Small intestine (tissue), 7 donors: ENCODE data around the gene KRT17. TPM values are rescaled to one million over a fixed set of nuclear protein-coding genes. Genes with fewer than 3 reads are reported as not detected.

Experiments used
- DNase-seq, 2 donors: peaks; one replicate each; pipeline versions ENCODE4 v3.0.0 to v3.0.0-alpha.2; 2013
- FAIRE-seq: peaks from 2 replicates; lab custom pipeline; 2012; peaks lifted over from hg19 to GRCh38; lab: Jason Lieb, UNC
- H3K27ac ChIP-seq, 3 donors: one replicate each; pipeline ENCODE4 v1.5.1; 2013; ENCODE audit warnings: low read length in 2 of 3, mild to moderate bottlenecking in 2 of 3, control low read depth in 1 of 3, inconsistent platforms in 1 of 3, low read depth in 1 of 3, moderate library complexity in 1 of 3
- H3K27me3 ChIP-seq, 3 donors: one replicate each; pipeline ENCODE4 v1.6.1; 2013; ENCODE audit warnings: low read length in 3 of 3, inconsistent platforms in 1 of 3; ENCODE audit not compliant: control insufficient read depth in 3 of 3, insufficient read depth in 3 of 3
- H3K36me3 ChIP-seq, 3 donors: one replicate each; pipeline ENCODE4 v1.6.1; 2013; ENCODE audit warnings: low read length in 3 of 3, inconsistent platforms in 1 of 3, low read depth in 1 of 3, mild to moderate bottlenecking in 1 of 3, moderate library complexity in 1 of 3; ENCODE audit not compliant: control insufficient read depth in 3 of 3, insufficient read depth in 2 of 3
- H3K4me1 ChIP-seq, 3 donors: one replicate each; pipeline ENCODE4 v1.6.1; 2013; ENCODE audit warnings: low read length in 2 of 3, inconsistent platforms in 1 of 3, low read depth in 1 of 3, mild to moderate bottlenecking in 1 of 3, moderate library complexity in 1 of 3; ENCODE audit not compliant: control insufficient read depth in 3 of 3, insufficient read depth in 2 of 3
- H3K4me3 ChIP-seq, 3 donors: one replicate each; pipeline ENCODE4 v1.5.1; 2013; ENCODE audit warnings: low read length in 3 of 3, control low read depth in 1 of 3, inconsistent platforms in 1 of 3, low read depth in 1 of 3, mild to moderate bottlenecking in 1 of 3, moderate library complexity in 1 of 3
- H3K9me3 ChIP-seq, 2 donors: one replicate each; pipeline ENCODE4 v1.6.1; 2013; ENCODE audit warnings: low read depth in 1 of 2, low read length in 1 of 2; ENCODE audit not compliant: control insufficient read depth in 2 of 2, insufficient read depth in 1 of 2
- WGBS, 3 donors: extraction: QIAGEN DNeasy Blood & Tissue Kit; methylation state at CpG; one replicate each; pipeline ENCODE4 v1.1.7; 2013; 5-methylcytosine and 5-hydroxymethylcytosine counted together
- polyA plus RNA-seq, 4 donors: library from polyadenylated mRNA; stranded (reverse) in 3 of 4; unstranded in 1 of 4; fragments of 200-250 nt in 3 of 4; fragments of 120-200 nt in 1 of 4; gene quantifications; one replicate each; pipeline versions ENCODE4 v1.2.1 to v1.2.3, GENCODE V29; 2013
- donor health status: healthy with polysubstance abuse.
- donor health status: control.
- donor health status: control.
- donor health status: Bipolar disorder and iron deficiency.
- donor health status: healthy.

The KRT17 gene
- polyA plus RNA-seq, 4 donors, result 0.65 to 2.4 (median 1.8) TPM; not detected in 1

DNA sequence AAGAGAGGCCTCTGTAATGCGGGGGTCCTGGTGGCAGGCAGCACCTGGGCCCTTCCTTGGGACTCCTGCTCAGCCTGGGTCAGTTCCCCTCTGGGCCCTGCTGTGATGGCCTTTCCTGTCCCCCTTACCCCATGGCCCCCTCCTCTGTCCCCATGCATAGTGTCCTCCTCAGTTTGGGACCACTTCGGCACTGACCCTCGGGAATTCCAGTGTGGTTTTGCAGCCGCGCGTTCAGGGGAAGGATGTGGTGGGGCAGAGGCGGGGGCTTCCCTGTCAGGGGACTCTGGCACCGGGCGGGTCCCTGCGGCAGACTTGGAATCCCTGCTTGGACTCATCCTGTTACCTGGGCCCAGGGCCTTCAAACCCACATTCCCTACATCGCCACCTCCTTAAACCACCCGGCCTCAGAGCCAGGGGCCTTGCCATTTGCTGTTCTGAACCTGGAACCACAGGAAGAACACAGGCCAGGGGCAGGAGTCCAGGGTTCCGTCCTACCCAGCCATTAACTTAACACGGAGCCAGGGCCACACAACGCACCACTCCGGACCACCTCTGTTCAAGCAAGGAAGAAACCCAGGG lies 32.9 kb upstream of the KRT17 start:
- DNase-seq, result no peak
- H3K4me1 ChIP-seq, result peaks cover 3 to 71% (median 18%) of the 10 kb centered on the region in 3 donors
- H3K4me3 ChIP-seq, result no peak overlapping the region
- FAIRE-seq, result no peak
- no peaks in the 10 kb centered on the region for H3K9me3 ChIP-seq
- peaks cover 0 to 5% (median 0%) of the 10 kb centered on the region in 3 donors for H3K36me3 ChIP-seq
- H3K27me3 ChIP-seq, result no peaks in the 10 kb centered on the region
- 56 to 75% (median 57%) methylated on average over 16 of the region's 16 CpGs for WGBS, 3 donors
- peak overlapping the region in 1 of 3 donors; percentile 96 for H3K27ac ChIP-seq

DNA sequence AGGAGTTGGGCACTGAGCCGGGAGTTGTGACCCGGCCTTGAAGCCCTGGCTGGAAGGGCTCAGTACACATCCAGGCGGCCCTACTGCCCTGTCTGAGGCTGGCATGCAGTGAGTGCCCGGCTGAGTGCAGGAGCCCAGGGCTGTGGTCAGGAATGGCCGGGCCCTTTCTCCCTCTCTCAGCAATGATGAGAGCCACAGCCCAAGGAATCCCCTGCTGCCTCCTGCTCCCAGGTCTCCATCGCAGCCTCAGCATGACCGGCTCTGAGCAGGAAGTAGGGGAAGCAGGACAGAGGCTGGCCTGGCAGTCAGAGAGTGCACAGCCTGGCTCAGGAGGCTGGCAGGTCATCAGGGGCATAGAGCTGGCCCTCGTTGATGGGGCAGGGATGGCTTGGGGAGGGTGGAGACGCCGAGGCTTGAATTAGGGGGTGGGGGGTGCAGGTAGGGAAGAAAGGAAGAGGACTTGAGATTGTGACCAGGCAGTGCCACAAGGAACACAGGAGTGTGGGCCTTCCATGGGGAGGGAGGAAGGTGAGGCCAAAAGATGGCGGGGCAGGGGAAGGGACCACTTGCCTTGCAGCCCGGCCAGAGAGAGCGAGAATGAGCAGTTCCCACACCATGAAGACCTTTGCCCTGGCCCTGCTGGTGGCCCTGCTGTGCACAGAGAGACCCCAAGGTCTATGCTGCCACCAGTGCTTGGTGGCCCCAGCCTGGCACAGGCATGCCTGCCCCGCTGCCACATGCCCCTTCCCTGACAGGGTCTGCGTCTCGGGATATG lies 32.1 kb upstream of the KRT17 start:
- FAIRE-seq (no peak), DNase-seq (no peak)
- WGBS, 3 donors, result 44 to 74% (median 66%) methylated on average over 16 of the region's 16 CpGs
- H3K4me1 ChIP-seq, result peaks cover 3 to 79% (median 22%) of the 10 kb centered on the region in 3 donors
- no peaks in the 10 kb centered on the region for H3K9me3 ChIP-seq
- H3K36me3 ChIP-seq, result peaks cover 0 to 5% (median 0%) of the 10 kb centered on the region in 3 donors
- H3K4me3 ChIP-seq, result no peak overlapping the region
- H3K27ac ChIP-seq, result peak overlapping the region; percentile 90 to 96 (median 94)
- no peaks in the 10 kb centered on the region for H3K27me3 ChIP-seq

DNA sequence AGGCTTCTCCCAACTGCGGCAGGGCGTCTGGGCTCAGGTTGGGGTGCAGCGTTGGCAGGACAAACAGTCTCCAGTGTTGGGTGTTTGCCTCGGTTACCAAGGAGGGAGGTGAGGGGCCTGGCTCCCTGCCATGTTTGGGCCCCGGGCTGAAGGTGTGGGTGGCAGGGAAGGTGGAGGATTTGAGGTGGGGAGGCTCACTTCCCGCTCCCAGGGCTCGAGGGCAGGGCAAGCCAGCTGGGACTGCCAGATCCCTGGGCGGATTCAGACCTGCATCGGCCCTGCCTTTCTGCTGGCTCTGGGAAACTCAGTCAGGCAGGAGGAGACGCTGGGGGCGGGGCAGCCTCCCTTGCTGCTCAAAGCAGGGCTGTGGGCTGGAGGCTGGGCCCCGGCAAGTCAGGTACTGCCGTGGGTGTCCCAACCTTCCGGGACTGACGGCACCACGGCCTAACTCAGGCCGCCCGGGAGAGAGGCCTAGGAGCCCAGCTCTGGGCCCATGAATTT lies 31.3 kb upstream of the KRT17 start:
- FAIRE-seq, result no peak
- WGBS, 3 donors, result 20 to 52% (median 30%) methylated on average over 17 to 18 of the region's 18 CpGs
- Histone ChIP-seq H3K36me3 (peaks cover 0 to 5% (median 0%) of the 10 kb centered on the region in 3 donors), H3K9me3 (no peaks in the 10 kb centered on the region), H3K27ac (peak overlapping the region; percentile 90 to 96 (median 94)), H3K4me1 (peaks cover 3 to 87% (median 25%) of the 10 kb centered on the region in 3 donors), H3K4me3 (no peak overlapping the region), H3K27me3 (no peaks in the 10 kb centered on the region)
- peak; percentile 85 to 97 for DNase-seq

DNA sequence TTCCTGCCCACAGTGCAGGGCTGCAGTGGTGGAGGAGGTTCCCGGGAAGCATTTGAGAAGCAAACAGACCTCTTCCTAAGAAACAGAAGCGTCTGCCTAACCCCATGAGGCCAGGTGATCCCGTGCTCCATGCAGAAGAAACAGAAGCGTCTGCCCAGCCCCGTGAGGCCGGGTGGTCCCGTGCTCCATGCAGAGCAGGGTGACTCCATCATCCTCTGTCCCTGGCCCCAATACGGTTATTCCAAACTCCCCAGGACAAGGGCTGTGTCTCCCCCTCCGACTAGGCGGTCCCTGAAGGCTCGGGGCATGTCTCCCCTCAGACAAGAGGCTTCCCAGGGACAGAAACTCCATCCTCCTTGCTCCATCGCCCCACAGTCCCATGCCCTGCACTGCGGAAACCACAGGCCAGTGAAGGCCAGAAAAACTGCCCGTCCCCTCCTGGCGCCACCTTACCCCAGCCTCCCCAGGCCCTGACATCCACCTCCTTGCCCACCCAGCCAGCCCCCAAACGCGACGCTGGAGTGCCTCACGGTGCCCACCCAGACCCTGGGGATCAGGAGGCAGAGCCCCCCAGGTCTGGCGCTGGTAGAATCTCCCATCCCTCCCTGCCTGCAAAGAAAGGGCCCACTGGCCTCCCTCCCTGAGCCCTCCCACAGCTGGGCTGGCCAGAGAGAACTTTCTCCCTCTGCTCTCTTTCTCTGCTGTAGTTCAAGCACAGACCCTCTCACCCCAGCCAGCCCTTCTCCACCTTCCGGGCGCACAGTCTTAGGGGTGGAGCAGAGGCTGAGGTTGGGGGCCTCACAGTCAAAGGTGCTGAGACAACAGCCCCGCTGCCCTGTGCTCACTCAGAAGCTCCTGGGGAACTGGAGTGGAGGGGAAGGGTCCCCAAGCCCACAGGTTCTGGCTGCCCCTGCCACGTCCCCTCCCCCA lies 30.6 kb upstream of the KRT17 start:
- no peak for FAIRE-seq
- Histone ChIP-seq H3K9me3 (no peaks in the 10 kb centered on the region), H3K4me3 (no peak overlapping the region), H3K4me1 (peaks cover 3 to 87% (median 25%) of the 10 kb centered on the region in 3 donors), H3K27ac (peak overlapping the region; percentile 90 to 96 (median 94)), H3K36me3 (peaks cover 0 to 5% (median 0%) of the 10 kb centered on the region in 3 donors), H3K27me3 (no peaks in the 10 kb centered on the region)
- DNase-seq, result peak in 1 of 2 donors; percentile 46
- WGBS, 3 donors, result 34 to 69% (median 47%) methylated on average over 24 of the region's 24 CpGs

DNA sequence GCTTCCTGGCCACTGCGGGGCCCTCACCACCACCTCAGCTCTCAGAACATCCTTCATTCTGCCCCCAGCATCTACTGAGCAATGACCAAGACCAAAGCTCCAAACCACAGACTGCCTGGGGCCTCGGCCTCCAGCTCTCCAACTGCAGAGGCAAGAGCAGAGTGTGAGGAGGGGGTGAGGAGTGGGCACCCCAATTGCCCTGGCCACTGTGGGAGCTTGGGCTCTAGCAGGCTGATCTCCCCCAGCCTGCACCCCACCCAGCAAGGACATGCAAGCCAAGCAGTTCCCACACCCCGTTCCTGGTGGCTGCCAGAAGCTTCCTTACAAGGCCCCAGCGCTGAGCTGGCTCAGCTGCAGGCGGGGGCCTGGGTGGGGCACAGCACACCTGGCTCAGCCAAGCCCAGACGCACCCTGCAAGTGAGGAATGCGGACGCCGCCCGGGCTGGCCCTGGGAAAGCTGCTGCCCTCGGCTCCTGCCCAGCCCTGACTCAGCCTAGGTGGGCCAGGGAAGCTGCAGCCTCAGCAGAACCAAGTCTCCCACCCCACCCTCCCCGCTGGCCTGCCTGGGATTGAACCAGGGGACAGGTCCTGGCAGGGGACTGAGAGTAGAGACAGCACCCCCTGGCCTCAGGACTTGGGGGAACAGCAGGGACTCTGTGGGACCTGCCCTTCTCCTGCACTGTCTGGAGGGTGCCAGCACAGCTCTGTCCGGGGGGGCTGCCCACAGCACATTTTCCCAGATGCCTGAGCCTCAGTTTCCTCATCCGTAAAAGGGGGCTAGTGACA lies 29.7 kb upstream of the KRT17 start:
- no peak overlapping the region for H3K4me3 ChIP-seq
- H3K27ac ChIP-seq, result peak overlapping the region; percentile 90 to 96 (median 95)
- peaks cover 0 to 4% (median 0%) of the 10 kb centered on the region in 3 donors for H3K36me3 ChIP-seq
- DNase-seq, result peak; percentile 97 to 99
- 18 to 56% (median 39%) methylated on average over 11 to 14 of the region's 14 CpGs for WGBS, 3 donors
- H3K27me3 ChIP-seq, result no peaks in the 10 kb centered on the region
- FAIRE-seq, result no peak
- no peaks in the 10 kb centered on the region for H3K9me3 ChIP-seq
- peaks cover 3 to 81% (median 25%) of the 10 kb centered on the region in 3 donors for H3K4me1 ChIP-seq

DNA sequence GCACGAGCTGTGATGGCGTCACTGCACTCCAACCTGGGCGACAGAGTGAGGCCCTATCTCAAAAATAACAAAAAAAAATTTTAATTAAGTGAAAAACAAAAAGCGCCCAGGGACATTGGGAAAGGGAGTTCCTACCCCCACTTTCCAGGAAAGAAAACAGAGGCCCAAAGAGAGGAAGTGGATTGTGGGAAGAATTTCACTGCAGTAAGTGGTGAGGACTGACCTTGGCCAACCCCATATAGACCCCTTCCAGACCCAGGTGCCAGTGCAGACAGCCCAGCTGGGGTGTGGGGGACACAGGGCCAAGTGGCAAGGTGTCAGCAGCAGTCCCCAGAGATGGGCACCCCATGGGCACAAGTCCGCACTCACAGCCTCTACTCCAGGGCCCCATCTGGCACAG lies 29.0 kb upstream of the KRT17 start:
- no peak for DNase-seq
- peaks cover 3 to 81% (median 25%) of the 10 kb centered on the region in 3 donors for H3K4me1 ChIP-seq
- no peaks in the 10 kb centered on the region for H3K9me3 ChIP-seq
- H3K27me3 ChIP-seq, result no peaks in the 10 kb centered on the region
- no peak for FAIRE-seq
- peak overlapping the region; percentile 90 to 96 (median 95) for H3K27ac ChIP-seq
- no peak overlapping the region for H3K4me3 ChIP-seq
- peaks cover 0 to 2% (median 0%) of the 10 kb centered on the region in 3 donors for H3K36me3 ChIP-seq
- 77 to 87% (median 85%) methylated on average over 4 to 5 of the region's 5 CpGs for WGBS, 3 donors

DNA sequence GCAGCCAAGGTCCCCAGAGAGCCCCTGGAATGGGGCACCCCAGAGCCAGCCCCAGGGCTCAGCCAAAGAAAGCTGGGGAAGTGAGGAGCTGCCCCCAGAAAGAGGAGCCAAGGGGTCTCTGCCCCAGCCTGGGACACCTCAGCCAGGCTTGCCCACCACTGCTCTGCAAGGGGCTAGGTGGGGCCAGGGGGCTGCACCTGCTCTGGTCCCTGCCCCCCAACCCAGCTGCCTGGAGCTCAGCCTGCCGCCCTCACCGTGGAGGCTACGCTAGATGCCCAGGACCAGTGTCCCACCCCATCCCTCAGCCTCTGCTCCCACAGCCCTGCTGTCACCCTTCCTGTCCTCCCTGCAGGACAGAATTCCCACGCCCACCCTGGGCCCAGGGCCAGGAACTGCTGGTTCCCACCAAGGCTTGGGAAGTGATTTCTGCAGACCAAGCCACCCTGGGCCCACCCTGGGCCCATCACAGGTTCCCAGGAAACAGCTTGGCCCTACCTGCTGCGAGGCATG lies 28.1 kb upstream of the KRT17 start:
- H3K27ac ChIP-seq, result peak overlapping the region; percentile 90 to 96 (median 95)
- H3K4me1 ChIP-seq, result peaks cover 3 to 78% (median 25%) of the 10 kb centered on the region in 3 donors
- no peak for DNase-seq
- no peaks in the 10 kb centered on the region for H3K9me3 ChIP-seq
- no peak for FAIRE-seq
- WGBS, 3 donors, result 64 to 78% (median 65%) methylated on average over 4 to 5 of the region's 5 CpGs
- H3K4me3 ChIP-seq, result no peak overlapping the region
- peaks cover 0 to 3% (median 0%) of the 10 kb centered on the region in 3 donors for H3K27me3 ChIP-seq
- H3K36me3 ChIP-seq, result peaks cover 0 to 2% (median 0%) of the 10 kb centered on the region in 3 donors
